GM10266 (cell line): ENCODE data around the gene DNAI7.

Source experiments
- DNase-seq: peaks from one replicate; pipeline ENCODE4 v3.0.0; 2012; ENCODE audit errors: extremely low spot score
- CTCF ChIP-seq: IDR thresholded peaks from 2 replicates; pipeline ENCODE4 v1.5.1; 2012; ENCODE audit warnings: mild to moderate bottlenecking, low read depth; ENCODE audit not compliant: control insufficient read depth, insufficient read depth; ENCODE audit errors: missing control alignments

DNAI7 gene

GRCh38 chr12:25083211-25083610 lies 111.7 kb downstream of the DNAI7 start:
- no peak for TF ChIP-seq CTCF
- no peak for DNase-seq

GRCh38 chr12:25082628-25083027 lies 112.3 kb downstream of the DNAI7 start:
- no peak for TF ChIP-seq CTCF
- DNase-seq, result no peak

GRCh38 chr12:25079393-25079792 lies 115.6 kb downstream of the DNAI7 start:
- TF ChIP-seq CTCF, result no peak
- no peak for DNase-seq

GRCh38 chr12:25074954-25075353 lies 120.0 kb downstream of the DNAI7 start:
- TF ChIP-seq CTCF, result no peak
- DNase-seq, result no peak

- no peak for DNase-seq
- TF ChIP-seq CTCF, result no peak
Observed at GRCh38 chr12:25074113-25074512, 120.8 kb downstream of the DNAI7 start.

- DNase-seq, result no peak
- TF ChIP-seq CTCF, result no peak
Observed at GRCh38 chr12:25072906-25073650, 121.9 kb downstream of the DNAI7 start.

- no peak for DNase-seq
- no peak for TF ChIP-seq CTCF
Observed at GRCh38 chr12:25071366-25071765, 123.6 kb downstream of the DNAI7 start.
